GM18951 (cell line): Measurements from ENCODE around the gene PACSIN2.

ENCODE experiments used
- POLR2A ChIP-seq: IDR thresholded peaks from 4 replicates; pipeline ENCODE4 v1.6.1; 2011; ENCODE audit warnings: mild to moderate bottlenecking; ENCODE audit not compliant: insufficient read length, insufficient read depth; ENCODE audit errors: extremely low read depth
- in situ Hi-C: fragments of 300-500 bp; cut with MboI; formaldehyde crosslinking; loops from one replicate; pipeline ENCODE4 v1.12.0; 2022; ENCODE audit warnings: low sequenced_read_pairs, mixed read lengths, inconsistent platforms; ENCODE audit not compliant: unreplicated experiment

Gene PACSIN2

GRCh38 chr22:42856179-42856864 is 158.6 kb downstream of the PACSIN2 start:
- in situ Hi-C loops = no loop called here
- TF ChIP-seq POLR2A = no peak

DNA sequence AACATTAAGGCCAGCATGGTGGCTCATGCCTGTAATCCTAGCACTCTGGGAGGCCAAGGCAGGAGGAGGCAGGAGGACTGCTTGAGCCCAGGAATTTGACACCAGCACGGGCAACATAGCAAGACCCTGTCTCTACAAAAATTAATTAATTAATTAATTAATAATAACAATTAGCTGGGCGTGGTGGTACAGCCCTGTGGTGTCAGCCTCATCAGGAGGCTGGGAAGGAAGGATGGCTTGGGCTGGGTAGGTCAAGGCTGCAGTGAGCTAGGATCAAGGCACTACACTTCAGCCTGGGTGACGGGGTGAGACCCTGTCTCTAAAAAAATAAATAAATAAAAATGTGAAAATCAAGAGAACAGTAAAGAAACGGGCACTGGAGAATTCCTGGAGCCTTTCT is 159.2 kb downstream of the PACSIN2 start:
- TF ChIP-seq POLR2A = no peak
- in situ Hi-C loops = no loop called here

- TF ChIP-seq POLR2A = no peak
Observed at GRCh38 chr22:42855211-42855610, 159.7 kb downstream of the PACSIN2 start.

GRCh38 chr22:42848941-42849550 is 165.9 kb downstream of the PACSIN2 start:
- in situ Hi-C loops = no loop called here
- no peak for TF ChIP-seq POLR2A

More at GRCh38 chr22:42855211-42855610, 159.7 kb downstream of the PACSIN2 start:
- in situ Hi-C loops = no loop called here

DNA sequence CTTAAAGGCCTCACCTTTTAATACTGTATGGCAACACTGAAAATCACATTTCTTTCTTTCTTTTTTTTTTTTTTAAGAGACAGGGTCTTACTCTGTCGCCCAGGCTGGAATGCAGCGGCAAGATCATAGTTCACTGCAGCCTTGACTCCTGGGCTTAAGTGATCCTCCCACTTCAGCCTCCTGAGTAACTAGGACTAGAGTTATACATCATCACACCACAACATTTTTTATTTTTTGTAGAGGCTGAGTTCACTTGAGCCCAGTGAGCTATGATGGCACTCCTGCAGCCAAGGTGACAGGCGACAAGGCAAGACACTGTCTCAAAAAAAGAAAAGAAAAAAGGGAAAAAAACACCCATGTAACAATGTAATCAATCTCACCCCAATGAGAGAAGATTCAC is 167.8 kb downstream of the PACSIN2 start:
- no peak for TF ChIP-seq POLR2A
- in situ Hi-C loops = no loop called here

- TF ChIP-seq POLR2A = no peak
- in situ Hi-C loops = no loop called here
Observed at GRCh38 chr22:42844756-42845155, 170.2 kb downstream of the PACSIN2 start.

DNA sequence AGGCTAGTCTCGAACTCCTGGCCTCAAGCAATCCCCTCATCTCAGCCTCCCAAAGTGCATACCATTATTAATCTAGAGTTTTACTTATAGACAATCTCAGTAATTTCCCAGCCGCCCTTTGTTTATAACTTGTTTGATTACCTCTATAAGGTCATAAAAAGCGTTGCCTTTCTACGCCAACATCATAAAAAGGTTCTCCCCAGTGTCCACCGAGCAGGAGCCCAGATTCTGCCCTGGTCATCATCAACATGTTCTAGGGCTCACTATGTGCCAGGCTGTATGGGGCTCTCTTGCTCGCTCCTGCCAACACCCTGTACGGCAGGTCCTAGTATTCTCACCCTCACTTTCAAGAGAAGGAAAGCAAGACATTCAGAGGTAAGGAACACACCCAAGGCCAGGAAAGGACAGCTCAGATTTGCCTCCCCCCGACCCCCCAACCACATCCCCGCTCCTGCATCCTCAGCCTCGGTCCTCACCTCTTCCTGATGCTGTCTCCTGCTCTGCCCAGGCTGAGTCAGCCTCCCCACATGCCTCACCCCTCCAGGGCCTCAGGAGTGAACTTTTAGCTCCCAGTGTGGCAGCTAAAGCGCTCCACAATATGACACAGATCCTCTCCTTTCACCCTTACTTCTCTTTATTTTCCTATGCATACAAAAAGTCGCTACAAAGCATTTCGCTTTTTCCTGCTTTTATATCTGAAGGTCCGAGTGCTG is 172.1 kb downstream of the PACSIN2 start:
- in situ Hi-C loops = no loop called here
- no peak for TF ChIP-seq POLR2A

GRCh38 chr22:42841444-42841843 is 173.5 kb downstream of the PACSIN2 start:
- in situ Hi-C loops = no loop called here
- no peak for TF ChIP-seq POLR2A

- in situ Hi-C loops = no loop called here
- no peak for TF ChIP-seq POLR2A
Observed at GRCh38 chr22:42837556-42837955, 177.4 kb downstream of the PACSIN2 start.

GRCh38 chr22:42836026-42836425 is 178.9 kb downstream of the PACSIN2 start:
- no peak for TF ChIP-seq POLR2A
- in situ Hi-C loops = no loop called here

DNA sequence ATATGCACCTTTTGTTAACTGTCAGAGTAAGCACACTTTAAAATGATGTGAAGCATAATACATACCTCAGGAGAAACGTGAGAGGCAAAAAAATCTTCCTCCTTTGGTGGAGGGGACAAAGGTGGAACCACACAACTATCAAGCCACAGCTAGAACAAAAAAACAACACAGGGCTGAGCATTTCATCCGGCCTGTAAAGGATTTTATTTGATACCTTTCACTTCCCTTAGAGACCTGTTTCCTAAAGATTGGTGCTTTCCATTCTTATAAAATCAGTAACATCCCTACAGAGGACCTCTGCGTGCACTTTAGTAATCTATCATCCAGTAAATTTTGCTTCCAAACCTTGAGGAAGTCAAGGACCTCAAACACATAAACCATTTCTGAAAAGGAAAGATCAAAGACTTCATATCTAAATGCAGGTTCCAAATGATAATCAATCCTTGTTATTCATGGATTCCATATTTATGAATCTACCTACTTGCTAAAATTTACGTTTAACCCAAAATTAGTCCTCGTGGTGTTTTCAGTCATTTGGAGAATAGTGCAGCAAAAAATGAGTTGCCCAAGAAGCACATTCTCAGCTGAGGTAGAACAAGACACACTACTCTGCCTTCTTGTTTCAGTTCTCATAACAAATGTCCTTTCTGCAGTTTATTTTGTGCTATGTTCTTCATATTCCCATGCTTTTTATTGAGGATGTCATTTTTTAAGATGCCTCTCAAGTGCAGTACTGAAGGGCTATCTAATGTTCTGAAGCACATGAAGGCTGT is 180.6 kb downstream of the PACSIN2 start:
- in situ Hi-C loops = no loop called here

GRCh38 chr22:42833104-42833503 is 181.8 kb downstream of the PACSIN2 start:
- TF ChIP-seq POLR2A = no peak
- in situ Hi-C loops = no loop called here

More for the DNA sequence above, 180.6 kb downstream of the PACSIN2 start:
- TF ChIP-seq POLR2A = no peak

- TF ChIP-seq POLR2A = no peak
- in situ Hi-C loops = no loop called here
Observed at GRCh38 chr22:42831712-42832111, 183.2 kb downstream of the PACSIN2 start.
